KMS-11 (cell line): ENCODE results near the gene TEKT1.
"Not testable (repeated sequence)": the region's sequence is repeated elsewhere in the genome, so short reads cannot be mapped to it uniquely, and the experiment has no call there.

ENCODE experiments used
- H2AFZ ChIP-seq: fragments of 200-600 bp; sonication (generic); 2 replicates; pipeline ENCODE4 v1.6.1; 2016; ENCODE audit warnings: antibody characterized with exemption, mixed run types, low read depth
- H3K27ac ChIP-seq: fragments of 200-600 bp; sonication (generic); 2 replicates; pipeline ENCODE4 v1.6.1; 2016; ENCODE audit warnings: mild to moderate bottlenecking, mixed run types
- H3K27me3 ChIP-seq: fragments of 200-600 bp; sonication (generic); 2 replicates; pipeline ENCODE4 v1.6.1; 2017; ENCODE audit warnings: mild to moderate bottlenecking, low read depth, mixed run types, moderate library complexity; ENCODE audit not compliant: insufficient read depth
- H3K36me3 ChIP-seq: fragments of 200-600 bp; sonication (generic); 2 replicates; pipeline ENCODE4 v1.6.1; 2017; ENCODE audit warnings: mild to moderate bottlenecking, mixed run types; ENCODE audit not compliant: insufficient read depth
- H3K4me1 ChIP-seq: fragments of 200-600 bp; sonication (generic); 2 replicates; pipeline ENCODE4 v1.6.1; 2016; ENCODE audit warnings: mild to moderate bottlenecking, low read depth, mixed run types; ENCODE audit not compliant: poor library complexity, severe bottlenecking
- H3K4me2 ChIP-seq: fragments of 200-600 bp; sonication (generic); 2 replicates; pipeline ENCODE4 v1.7.0; 2016; ENCODE audit warnings: mild to moderate bottlenecking, mixed run types
- H3K4me3 ChIP-seq: fragments of 200-600 bp; sonication (generic); IDR thresholded peaks from 2 replicates; pipeline ENCODE4 v1.6.1; 2017; ENCODE audit warnings: low read depth, low read length, mixed read lengths; ENCODE audit not compliant: insufficient read depth
- H3K79me2 ChIP-seq: fragments of 200-600 bp; sonication (generic); 2 replicates; pipeline ENCODE4 v1.6.1; 2016; ENCODE audit warnings: low read depth, mixed run types; ENCODE audit not compliant: insufficient read depth
- H3K9ac ChIP-seq: fragments of 200-600 bp; sonication (generic); 2 replicates; pipeline ENCODE4 v1.6.1; 2016; ENCODE audit warnings: mild to moderate bottlenecking, mixed run types
- H4K20me1 ChIP-seq: fragments of 200-600 bp; sonication (generic); 2 replicates; pipeline ENCODE4 v1.6.1; 2016; ENCODE audit warnings: mild to moderate bottlenecking, mixed run types; ENCODE audit not compliant: insufficient read depth
- TF ChIP-seq, protein P1 (sequence below): fragments of 200-600 bp; sonication (generic); conservative IDR thresholded peaks from 2 replicates; pipeline ENCODE4 v1.6.1; 2017; ENCODE audit warnings: low read depth, mild to moderate bottlenecking, antibody characterized with exemption, low read length, moderate library complexity, mixed read lengths

TEKT1 gene

GRCh38 chr17:6857904-6858303, 26.4 kb upstream of the TEKT1 start:
- no peaks in the 10 kb centered on the region for H3K4me1 ChIP-seq
- H3K4me2 ChIP-seq: no peak overlapping the region
- no peak overlapping the region for H3K27ac ChIP-seq
- TF ChIP-seq, protein P1, sequence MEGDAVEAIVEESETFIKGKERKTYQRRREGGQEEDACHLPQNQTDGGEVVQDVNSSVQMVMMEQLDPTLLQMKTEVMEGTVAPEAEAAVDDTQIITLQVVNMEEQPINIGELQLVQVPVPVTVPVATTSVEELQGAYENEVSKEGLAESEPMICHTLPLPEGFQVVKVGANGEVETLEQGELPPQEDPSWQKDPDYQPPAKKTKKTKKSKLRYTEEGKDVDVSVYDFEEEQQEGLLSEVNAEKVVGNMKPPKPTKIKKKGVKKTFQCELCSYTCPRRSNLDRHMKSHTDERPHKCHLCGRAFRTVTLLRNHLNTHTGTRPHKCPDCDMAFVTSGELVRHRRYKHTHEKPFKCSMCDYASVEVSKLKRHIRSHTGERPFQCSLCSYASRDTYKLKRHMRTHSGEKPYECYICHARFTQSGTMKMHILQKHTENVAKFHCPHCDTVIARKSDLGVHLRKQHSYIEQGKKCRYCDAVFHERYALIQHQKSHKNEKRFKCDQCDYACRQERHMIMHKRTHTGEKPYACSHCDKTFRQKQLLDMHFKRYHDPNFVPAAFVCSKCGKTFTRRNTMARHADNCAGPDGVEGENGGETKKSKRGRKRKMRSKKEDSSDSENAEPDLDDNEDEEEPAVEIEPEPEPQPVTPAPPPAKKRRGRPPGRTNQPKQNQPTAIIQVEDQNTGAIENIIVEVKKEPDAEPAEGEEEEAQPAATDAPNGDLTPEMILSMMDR: no peak
- H3K4me3 ChIP-seq: no peak overlapping the region
- no peaks in the 10 kb centered on the region for H4K20me1 ChIP-seq
- no peak overlapping the region for H2AFZ ChIP-seq
- H3K9ac ChIP-seq: no peak overlapping the region
- no peaks in the 10 kb centered on the region for H3K36me3 ChIP-seq
- no peaks in the 10 kb centered on the region for H3K27me3 ChIP-seq
- H3K79me2 ChIP-seq: peaks cover 21% of the 10 kb centered on the region; the same call in 1 of the 2 replicates

GRCh38 chr17:6857336-6857735, 25.8 kb upstream of the TEKT1 start:
- Histone ChIP-seq H3K79me2 (peaks cover 21% of the 10 kb centered on the region; the same call in 1 of the 2 replicates), H3K36me3 (no peaks in the 10 kb centered on the region), H3K4me1 (no peaks in the 10 kb centered on the region), H2AFZ (no peak overlapping the region), H3K27me3 (no peaks in the 10 kb centered on the region), H3K4me2 (no peak overlapping the region), H3K9ac (no peak overlapping the region), H3K4me3 (no peak overlapping the region), H3K27ac (no peak overlapping the region), H4K20me1 (no peaks in the 10 kb centered on the region)
- TF ChIP-seq, protein P1: no peak

- Histone ChIP-seq H3K27ac (no peak overlapping the region), H3K36me3 (no peaks in the 10 kb centered on the region), H3K27me3 (no peaks in the 10 kb centered on the region), H3K4me1 (no peaks in the 10 kb centered on the region), H3K9ac (no peak overlapping the region), H3K4me2 (no peak overlapping the region; the same call in 1 of the 2 replicates), H2AFZ (no peak overlapping the region), H4K20me1 (no peaks in the 10 kb centered on the region), H3K4me3 (no peak overlapping the region), H3K79me2 (peaks cover 21% of the 10 kb centered on the region; the same call in 1 of the 2 replicates)
- TF ChIP-seq, protein P1: no peak
Observed at GRCh38 chr17:6856051-6856450, 24.5 kb upstream of the TEKT1 start.

GRCh38 chr17:6853764-6854442, 22.4 kb upstream of the TEKT1 start:
- Histone ChIP-seq H3K27me3 (no peaks in the 10 kb centered on the region), H3K4me3 (no peak overlapping the region), H3K36me3 (no peaks in the 10 kb centered on the region), H3K4me1 (no peaks in the 10 kb centered on the region), H3K9ac (peak overlapping the region; percentile 74; the same call in 1 of the 2 replicates), H4K20me1 (no peaks in the 10 kb centered on the region), H3K79me2 (peaks cover 13% of the 10 kb centered on the region; the same call in 1 of the 2 replicates), H2AFZ (peak overlapping the region; percentile 38), H3K4me2 (no peak overlapping the region), H3K27ac (peak overlapping the region; percentile 73)
- TF ChIP-seq, protein P1: peak; percentile 34; the same call in 1 of the 2 replicates

- H3K36me3 ChIP-seq, H2AFZ ChIP-seq, H3K9ac ChIP-seq, H3K79me2 ChIP-seq, H4K20me1 ChIP-seq, H3K27me3 ChIP-seq, H3K4me2 ChIP-seq, H3K4me3 ChIP-seq, H3K27ac ChIP-seq, H3K4me1 ChIP-seq: not testable (repeated sequence)
Observed at GRCh38 chr17:6848545-6849179, 17.1 kb upstream of the TEKT1 start.

DNA sequence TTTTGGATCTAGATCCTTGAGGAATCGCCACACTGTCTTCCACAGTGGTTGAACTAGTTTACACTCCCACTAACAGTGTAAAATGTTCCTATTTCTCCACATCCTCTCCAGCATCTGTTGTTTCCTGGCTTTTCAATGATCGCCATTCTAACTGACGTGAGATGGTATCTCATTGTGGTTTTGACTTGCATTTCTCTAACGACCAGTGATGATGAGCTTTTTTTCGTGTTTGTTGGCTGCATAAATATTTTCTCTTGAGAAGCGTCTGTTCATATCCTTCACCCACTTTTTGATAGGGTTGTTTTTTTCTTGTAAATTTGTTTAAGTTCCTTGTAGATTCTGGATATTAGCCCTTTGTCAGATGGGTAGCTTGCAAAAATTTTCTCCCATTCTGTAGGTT, 14.6 kb upstream of the TEKT1 start:
- H4K20me1 ChIP-seq, H3K27me3 ChIP-seq, H3K4me2 ChIP-seq, H3K79me2 ChIP-seq, H3K4me1 ChIP-seq, H3K27ac ChIP-seq, H3K4me3 ChIP-seq, H2AFZ ChIP-seq, H3K36me3 ChIP-seq, H3K9ac ChIP-seq: not testable (repeated sequence)

DNA sequence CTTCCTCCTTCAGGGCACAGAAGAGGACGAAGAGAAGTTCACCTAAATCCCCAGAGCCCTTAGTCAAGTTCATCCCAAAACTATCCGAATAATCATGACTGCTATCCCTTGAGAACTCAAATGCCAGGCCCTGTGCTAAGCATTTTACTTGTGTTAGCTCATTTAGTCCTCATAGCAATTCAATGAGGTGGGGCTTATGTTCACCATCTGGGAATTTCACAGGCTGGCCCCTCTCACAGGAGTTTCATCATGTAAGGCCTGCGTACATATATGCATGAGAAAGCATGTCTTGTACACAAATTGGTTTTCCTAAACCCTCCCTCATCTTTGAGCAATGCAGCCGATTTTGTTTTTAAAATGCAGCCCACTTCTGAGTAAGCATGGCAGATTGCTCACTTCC, 12.9 kb upstream of the TEKT1 start:
- not testable (repeated sequence) for H3K4me2 ChIP-seq, H3K4me3 ChIP-seq

More for the DNA sequence above, 12.9 kb upstream of the TEKT1 start:
- H3K27me3 ChIP-seq, H3K9ac ChIP-seq, H3K27ac ChIP-seq, H3K79me2 ChIP-seq, H3K4me1 ChIP-seq, H4K20me1 ChIP-seq, H3K36me3 ChIP-seq, H2AFZ ChIP-seq: not testable (repeated sequence)
